GM12874 (cell line): ENCODE data around the gene TRAPPC12.

Experiments
- TF ChIP-seq, protein P1 (sequence below): IDR thresholded peaks from 2 replicates; pipeline ENCODE4 v1.5.1; 2011; ENCODE audit warnings: low read depth, mild to moderate bottlenecking, control low read depth, low read length, moderate library complexity; ENCODE audit not compliant: insufficient read depth

Gene TRAPPC12

DNA sequence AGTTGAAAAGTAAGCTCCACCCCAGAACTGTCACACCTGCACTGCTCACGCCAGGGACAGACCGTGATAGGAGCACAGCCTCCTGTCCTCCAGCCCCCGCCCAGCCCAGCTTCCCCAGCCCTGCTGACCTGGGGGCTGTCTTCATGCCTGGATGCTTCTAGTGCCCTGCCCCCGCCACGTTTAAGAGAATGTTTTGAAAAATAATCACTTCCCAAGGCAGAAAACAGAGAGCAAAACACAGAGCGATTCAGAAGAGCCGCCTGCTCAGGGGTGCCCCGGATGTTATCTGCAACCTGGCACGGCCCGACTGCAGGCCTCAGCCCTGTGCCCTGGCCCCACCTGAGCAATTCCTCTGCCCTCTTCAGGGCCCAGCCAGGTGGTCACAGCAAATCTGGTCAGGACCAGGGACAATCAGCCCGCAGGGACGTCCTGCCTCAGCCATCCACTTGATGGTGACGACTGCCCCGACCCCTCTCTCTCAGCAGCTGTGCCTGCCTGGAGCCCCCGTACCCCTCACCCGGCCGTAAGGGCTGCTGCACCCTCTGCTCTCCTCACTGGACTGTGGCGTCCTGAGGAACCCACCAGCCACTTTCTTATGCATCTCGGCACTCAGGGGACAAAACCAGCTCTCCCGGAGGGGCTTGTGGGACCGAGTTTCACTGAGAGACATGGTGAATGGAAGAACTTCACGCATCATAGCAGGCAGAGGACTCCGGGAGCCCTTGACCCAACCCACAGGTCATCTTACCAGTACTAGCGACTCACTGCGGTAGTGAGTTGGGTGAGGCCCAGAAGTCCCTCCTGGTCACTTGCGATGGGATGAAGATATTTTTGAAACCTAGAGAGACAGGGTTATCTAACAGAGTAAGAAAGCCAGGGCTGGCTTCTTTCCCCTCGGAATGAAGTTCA is 109.6 kb downstream of the TRAPPC12 start:
- TF ChIP-seq, protein P1, sequence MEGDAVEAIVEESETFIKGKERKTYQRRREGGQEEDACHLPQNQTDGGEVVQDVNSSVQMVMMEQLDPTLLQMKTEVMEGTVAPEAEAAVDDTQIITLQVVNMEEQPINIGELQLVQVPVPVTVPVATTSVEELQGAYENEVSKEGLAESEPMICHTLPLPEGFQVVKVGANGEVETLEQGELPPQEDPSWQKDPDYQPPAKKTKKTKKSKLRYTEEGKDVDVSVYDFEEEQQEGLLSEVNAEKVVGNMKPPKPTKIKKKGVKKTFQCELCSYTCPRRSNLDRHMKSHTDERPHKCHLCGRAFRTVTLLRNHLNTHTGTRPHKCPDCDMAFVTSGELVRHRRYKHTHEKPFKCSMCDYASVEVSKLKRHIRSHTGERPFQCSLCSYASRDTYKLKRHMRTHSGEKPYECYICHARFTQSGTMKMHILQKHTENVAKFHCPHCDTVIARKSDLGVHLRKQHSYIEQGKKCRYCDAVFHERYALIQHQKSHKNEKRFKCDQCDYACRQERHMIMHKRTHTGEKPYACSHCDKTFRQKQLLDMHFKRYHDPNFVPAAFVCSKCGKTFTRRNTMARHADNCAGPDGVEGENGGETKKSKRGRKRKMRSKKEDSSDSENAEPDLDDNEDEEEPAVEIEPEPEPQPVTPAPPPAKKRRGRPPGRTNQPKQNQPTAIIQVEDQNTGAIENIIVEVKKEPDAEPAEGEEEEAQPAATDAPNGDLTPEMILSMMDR, result no peak

DNA sequence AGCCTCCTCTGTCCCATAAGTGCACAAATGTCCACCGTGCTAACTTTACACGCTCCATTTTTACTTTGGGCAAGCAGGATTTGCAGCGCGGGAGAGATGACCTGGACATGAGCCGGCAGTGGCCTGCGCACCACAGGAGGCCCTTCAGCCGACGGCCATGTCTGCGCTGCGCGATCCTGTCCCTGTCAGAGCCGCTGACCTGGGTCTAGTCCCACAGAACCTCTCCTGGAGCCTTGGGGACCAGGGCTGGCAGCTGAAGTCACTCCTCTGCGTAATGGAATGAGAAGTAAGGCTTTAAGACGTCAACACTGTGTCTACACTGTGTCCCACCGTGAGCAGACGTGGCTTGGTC is 110.2 kb downstream of the TRAPPC12 start:
- TF ChIP-seq, protein P1, result no peak

DNA sequence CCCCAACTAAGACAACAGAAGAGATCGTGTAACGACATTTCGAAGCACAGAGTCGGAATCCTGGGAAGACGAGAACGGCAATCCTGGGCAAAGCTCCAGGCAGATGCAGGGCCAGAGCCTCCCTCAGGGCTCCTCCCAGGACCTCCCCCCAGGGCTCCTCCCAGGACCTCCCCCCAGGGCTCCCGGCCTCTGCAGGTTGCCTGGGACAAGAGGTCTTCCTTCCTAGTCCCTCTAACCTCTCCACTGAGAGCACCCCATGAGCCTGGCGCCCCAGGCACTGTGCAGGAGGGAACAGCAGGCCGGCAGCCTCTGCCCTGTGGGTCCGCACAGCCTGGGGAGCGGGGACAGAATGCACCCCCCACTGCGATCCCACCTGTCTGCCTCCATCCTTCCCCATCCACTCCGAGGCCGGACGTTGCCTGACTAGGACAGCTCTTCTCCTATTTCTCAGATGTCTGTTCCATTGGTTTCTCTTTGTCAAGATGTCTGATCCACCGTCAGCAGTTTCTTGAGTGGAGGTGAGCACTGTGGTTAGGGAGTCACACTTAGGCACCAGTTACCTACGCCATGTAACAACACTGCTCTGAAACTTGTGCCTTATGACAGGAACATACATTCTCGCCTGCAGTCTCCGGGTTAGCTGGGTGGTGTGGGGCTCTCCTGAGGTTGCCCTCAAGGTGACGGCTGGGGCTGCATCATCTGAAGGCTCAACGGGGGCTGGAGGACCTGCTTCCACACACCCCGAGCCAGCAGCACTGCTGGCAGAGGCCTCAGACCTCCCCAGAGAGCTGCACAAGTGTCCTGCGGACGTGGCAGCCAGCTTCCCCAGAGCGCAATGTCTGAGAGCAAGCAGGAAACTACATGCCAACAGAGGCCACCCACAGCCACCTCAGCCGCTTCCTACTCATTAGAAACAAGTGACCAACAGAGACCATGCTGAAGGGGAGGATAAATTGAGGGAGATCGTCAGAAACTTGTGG is 111.0 kb downstream of the TRAPPC12 start:
- TF ChIP-seq, protein P1, result no peak

DNA sequence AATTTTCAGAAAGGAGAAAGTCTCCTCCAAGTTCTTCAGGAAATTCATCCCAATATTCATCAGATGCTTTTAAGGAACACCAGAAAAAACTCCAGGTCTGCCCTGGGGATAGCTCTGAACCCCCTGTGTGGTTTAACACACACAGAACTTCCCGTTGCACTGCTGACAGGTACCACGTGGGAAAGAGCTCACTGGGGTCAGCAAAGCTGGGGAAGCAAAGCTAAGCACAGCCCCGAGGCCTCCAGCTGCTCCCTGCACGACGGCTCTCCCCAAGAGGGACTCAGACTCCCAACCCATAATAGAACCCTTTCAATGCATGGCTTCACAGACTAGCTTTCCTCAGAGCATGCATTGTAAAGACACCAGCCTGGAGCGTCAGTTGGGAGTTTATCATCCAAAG is 111.8 kb downstream of the TRAPPC12 start:
- TF ChIP-seq, protein P1, result no peak

DNA sequence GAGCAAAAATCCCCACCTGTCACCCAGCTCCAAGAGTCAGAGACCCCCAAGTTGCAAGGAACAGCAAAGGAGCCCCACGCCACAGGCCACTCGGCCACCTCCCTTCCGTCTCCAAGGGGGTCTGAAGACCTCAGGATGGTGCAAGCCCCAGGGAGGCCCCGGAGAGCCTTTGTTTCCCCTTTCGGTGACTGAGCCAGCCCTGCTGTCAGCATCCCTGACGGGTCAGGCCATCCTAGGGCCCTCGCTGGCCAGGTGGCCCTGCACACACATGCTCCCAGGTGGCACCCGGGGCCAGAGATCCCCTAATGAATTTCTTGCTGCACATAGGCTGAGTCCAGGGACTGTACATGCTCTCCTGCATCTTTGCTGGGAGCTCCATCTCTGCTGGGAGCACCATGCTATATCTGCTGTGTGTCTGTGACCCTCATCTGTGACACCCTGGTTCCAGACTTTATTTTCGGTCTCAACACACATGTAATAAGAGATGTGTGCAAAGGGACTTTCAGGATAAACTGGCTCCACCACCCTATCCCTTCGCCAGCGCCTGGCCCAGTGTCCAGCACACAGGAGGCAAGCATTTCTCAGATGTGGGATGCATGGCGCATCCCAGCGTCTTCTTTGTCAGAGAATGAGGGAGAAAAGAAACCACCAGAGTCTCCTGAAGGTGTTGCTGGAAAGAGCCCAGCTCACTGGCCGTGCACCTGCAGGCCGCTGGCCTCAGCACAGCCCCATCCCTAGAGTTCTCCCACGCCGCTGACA is 112.4 kb downstream of the TRAPPC12 start:
- TF ChIP-seq, protein P1, result no peak

DNA sequence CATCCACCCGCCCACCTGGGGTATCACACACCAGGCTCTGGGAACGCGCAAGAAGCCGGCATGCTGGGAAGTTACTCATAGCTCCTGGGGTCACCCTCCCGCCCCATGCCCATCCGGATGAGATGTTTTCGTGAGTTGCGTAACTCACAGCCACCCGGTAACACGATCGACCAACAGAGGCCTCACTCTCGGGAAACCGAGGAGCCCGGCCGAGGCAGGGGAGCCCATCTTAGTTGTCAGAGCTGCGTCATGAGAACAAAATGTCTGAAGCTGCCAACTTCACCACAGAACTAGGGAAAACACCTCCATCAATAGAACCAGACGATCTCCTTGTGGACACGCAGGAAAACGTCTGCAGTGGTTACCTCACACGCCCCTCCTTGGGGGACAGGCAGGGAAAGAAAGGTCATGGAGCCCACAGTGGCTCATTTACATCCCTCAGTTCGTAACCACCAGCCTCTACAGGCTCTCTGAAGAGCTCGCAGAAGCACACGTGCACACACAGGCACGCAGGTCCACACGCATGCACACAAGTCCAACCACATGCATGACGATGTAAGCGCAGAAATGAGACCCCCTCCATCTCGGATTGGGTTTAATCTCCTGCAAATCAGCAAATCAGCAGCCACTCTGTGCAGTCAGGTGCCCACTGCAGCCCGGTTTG is 113.6 kb downstream of the TRAPPC12 start:
- TF ChIP-seq, protein P1, result no peak
